ENCODE results near the gene MTX3.

DNA sequence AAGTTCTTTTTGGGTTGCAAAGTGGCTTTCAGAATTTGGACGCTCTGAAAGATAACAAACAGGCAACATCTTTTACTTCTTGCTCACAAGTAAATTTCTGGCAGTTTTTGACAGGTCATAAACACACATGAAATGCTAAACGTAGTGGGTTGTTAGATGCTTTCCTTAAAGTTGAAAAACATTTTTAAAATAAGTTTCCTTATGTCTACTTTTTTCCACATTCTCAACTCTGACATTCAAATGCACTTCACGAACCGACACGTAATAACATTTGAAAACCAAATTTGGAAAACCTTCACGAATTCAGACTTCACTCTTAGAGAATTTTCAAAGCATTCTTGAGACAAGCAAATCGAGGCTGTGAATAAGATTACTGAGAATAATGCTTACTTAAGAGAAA lies 26.9 kb downstream of the MTX3 start:
- TF ChIP-seq, protein P1, sequence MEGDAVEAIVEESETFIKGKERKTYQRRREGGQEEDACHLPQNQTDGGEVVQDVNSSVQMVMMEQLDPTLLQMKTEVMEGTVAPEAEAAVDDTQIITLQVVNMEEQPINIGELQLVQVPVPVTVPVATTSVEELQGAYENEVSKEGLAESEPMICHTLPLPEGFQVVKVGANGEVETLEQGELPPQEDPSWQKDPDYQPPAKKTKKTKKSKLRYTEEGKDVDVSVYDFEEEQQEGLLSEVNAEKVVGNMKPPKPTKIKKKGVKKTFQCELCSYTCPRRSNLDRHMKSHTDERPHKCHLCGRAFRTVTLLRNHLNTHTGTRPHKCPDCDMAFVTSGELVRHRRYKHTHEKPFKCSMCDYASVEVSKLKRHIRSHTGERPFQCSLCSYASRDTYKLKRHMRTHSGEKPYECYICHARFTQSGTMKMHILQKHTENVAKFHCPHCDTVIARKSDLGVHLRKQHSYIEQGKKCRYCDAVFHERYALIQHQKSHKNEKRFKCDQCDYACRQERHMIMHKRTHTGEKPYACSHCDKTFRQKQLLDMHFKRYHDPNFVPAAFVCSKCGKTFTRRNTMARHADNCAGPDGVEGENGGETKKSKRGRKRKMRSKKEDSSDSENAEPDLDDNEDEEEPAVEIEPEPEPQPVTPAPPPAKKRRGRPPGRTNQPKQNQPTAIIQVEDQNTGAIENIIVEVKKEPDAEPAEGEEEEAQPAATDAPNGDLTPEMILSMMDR (conservative IDR thresholded peaks at IDR 0.05; ENCODE audit: low read depth, low read length) = no peak
- no peak for TF ChIP-seq EZH2phosphoT487 (IDR thresholded peaks at IDR 0.05; ENCODE audit: borderline replicate concordance, low read length)
- no peak for TF ChIP-seq EZH2 (IDR thresholded peaks at IDR 0.05; ENCODE audit: low read length, unreplicated experiment)

Measured in PC-3 (cell line).